Neural crest cell (in vitro differentiated cells): ENCODE measurements around the gene KLHL20. TPM values are rescaled to one million over a fixed set of nuclear protein-coding genes. Genes with fewer than 3 reads are reported as not detected.
A peak's percentile ranks its signal among the peaks of the same experiment; 100 is the strongest.

Source experiments
- DNase-seq: peaks from one replicate; pipeline ENCODE4 v3.0.0; 2021; ENCODE audit warnings: low read depth, mixed read lengths, low spot score
- H3K27ac Mint-ChIP-seq: one replicate; pipeline ENCODE4 v1.8.0; 2021; ENCODE audit warnings: mild to moderate bottlenecking, mixed read lengths; ENCODE audit not compliant: unreplicated experiment
- H3K27me3 Mint-ChIP-seq: 2 replicates; pipeline ENCODE4 v1.8.0; 2021; ENCODE audit warnings: low read depth, mild to moderate bottlenecking, mixed read lengths
- H3K36me3 Mint-ChIP-seq: 2 replicates; pipeline ENCODE4 v1.8.0; 2021; ENCODE audit warnings: low read depth, mild to moderate bottlenecking, mixed read lengths
- H3K4me1 Mint-ChIP-seq: 2 replicates; pipeline ENCODE4 v1.8.0; 2021; ENCODE audit warnings: mixed read lengths
- H3K4me3 Mint-ChIP-seq: one replicate; pipeline ENCODE4 v1.8.0; 2021; ENCODE audit warnings: mild to moderate bottlenecking, mixed read lengths
- H3K9me3 Mint-ChIP-seq: 2 replicates; pipeline ENCODE4 v1.8.0; 2021; ENCODE audit warnings: mixed read lengths
- CTCF ChIP-seq: fragments of 200-600 bp; sonication (generic); conservative IDR thresholded peaks from 2 replicates; pipeline ENCODE4 v1.5.0; 2021; ENCODE audit warnings: antibody characterized with exemption, mild to moderate bottlenecking
- total RNA-seq: library from RNA; stranded (reverse); gene quantifications from 2 replicates; pipeline ENCODE4 v1.2.1, GENCODE V29; 2021

Gene KLHL20
- total RNA-seq, 1 donor from 2014 or later = 21.9 TPM

GRCh38 chr1:173827611-173828010, 112.8 kb downstream of the KLHL20 start:
- no peak for DNase-seq
- H3K27ac Mint-ChIP-seq = no peak overlapping the region
- H3K4me1 Mint-ChIP-seq = peaks cover 24% of the 10 kb centered on the region

GRCh38 chr1:173832748-173833147, 118.0 kb downstream of the KLHL20 start:
- no peak overlapping the region for H3K27ac Mint-ChIP-seq
- H3K4me3 Mint-ChIP-seq = no peak overlapping the region
- no peaks in the 10 kb centered on the region for H3K9me3 Mint-ChIP-seq
- no peaks in the 10 kb centered on the region for H3K27me3 Mint-ChIP-seq
- DNase-seq = no peak
- H3K36me3 Mint-ChIP-seq = peaks cover 2% of the 10 kb centered on the region
- TF ChIP-seq CTCF = no peak
- peaks cover 3% of the 10 kb centered on the region for H3K4me1 Mint-ChIP-seq

More at GRCh38 chr1:173827611-173828010, 112.8 kb downstream of the KLHL20 start:
- peak overlapping the region; percentile 52 for H3K4me3 Mint-ChIP-seq
- H3K36me3 Mint-ChIP-seq = no peaks in the 10 kb centered on the region
- no peak for TF ChIP-seq CTCF
- H3K27me3 Mint-ChIP-seq = no peaks in the 10 kb centered on the region
- no peaks in the 10 kb centered on the region for H3K9me3 Mint-ChIP-seq

Other genes with a start within 250 kb of the KLHL20 start
- 230 and 234 TPM in 2 replicates for gene PRDX6, start 237.6 kb upstream of the KLHL20 start, total RNA-seq
- gene SLC9C2, start 111.9 kb upstream of the KLHL20 start, total RNA-seq = 0.12 TPM in 1 of 2 replicates, not detected in the other
- not detected in 2 replicates for gene TEX50, start 79.6 kb upstream of the KLHL20 start, total RNA-seq
- 2.7 and 3.2 TPM in 2 replicates for gene ANKRD45, start 45.1 kb upstream of the KLHL20 start, total RNA-seq
- 33.8 and 34.0 TPM in 2 replicates for gene DARS2, start 109.7 kb downstream of the KLHL20 start, total RNA-seq
- 24.3 and 24.8 TPM in 2 replicates for gene CENPL, start 109.9 kb downstream of the KLHL20 start, total RNA-seq
- 479 and 498 TPM in 2 replicates for gene GAS5, start 153.0 kb downstream of the KLHL20 start, total RNA-seq
- gene ZBTB37, start 153.4 kb downstream of the KLHL20 start, total RNA-seq = 15.7 and 18.3 TPM in 2 replicates
- 0.18 TPM in 1 of 2 replicates, not detected in the other for gene SERPINC1, start 202.3 kb downstream of the KLHL20 start, total RNA-seq